Dermis blood vessel endothelial cell (primary cell): ENCODE measurements around the gene PTPN4. TPM values are rescaled to one million over a fixed set of nuclear protein-coding genes. Genes with fewer than 3 reads are reported as not detected.
A peak's percentile ranks its signal among the peaks of the same experiment; 100 is the strongest.

Experiments used
- DNase-seq: peaks from one replicate; pipeline ENCODE4 v3.0.0; 2010
- total RNA-seq: library from RNA; depleted of rRNA; stranded (reverse); fragments of >200 nt; gene quantifications from 2 replicates; pipeline ENCODE4 v1.2.3, GENCODE V29; 2014

PTPN4 gene
- 27.9 and 31.4 TPM in 2 replicates for total RNA-seq

GRCh38 chr2:119759451-119760236, at the start of gene PTPN4:
Gene PTPN4 (plus strand): TSS chr2:119759922. CDS start chr2:119809854, 49,932 bp downstream.
- peak; percentile 99 for DNase-seq

GRCh38 chr2:119710281-119710680, 49.4 kb upstream of the PTPN4 start:
- no peak for DNase-seq

GRCh38 chr2:119711352-119711751, 48.4 kb upstream of the PTPN4 start:
- DNase-seq, result no peak

- DNase-seq, result no peak
Measured at GRCh38 chr2:119712571-119712970, 47.2 kb upstream of the PTPN4 start.

- DNase-seq, result no peak
Measured at GRCh38 chr2:119713819-119714490, 45.8 kb upstream of the PTPN4 start.

GRCh38 chr2:119715409-119716283, 44.1 kb upstream of the PTPN4 start:
- no peak for DNase-seq

GRCh38 chr2:119716284-119716672, 43.4 kb upstream of the PTPN4 start:
- no peak for DNase-seq

GRCh38 chr2:119718501-119719260, 41.0 kb upstream of the PTPN4 start:
- DNase-seq, result no peak

GRCh38 chr2:119719261-119719627, 40.5 kb upstream of the PTPN4 start:
- DNase-seq, result no peak

- no peak for DNase-seq
Measured at GRCh38 chr2:119721043-119721442, 38.7 kb upstream of the PTPN4 start.

GRCh38 chr2:119721462-119721861, 38.3 kb upstream of the PTPN4 start:
- DNase-seq, result no peak

GRCh38 chr2:119721904-119722303, 37.8 kb upstream of the PTPN4 start:
- DNase-seq, result no peak

- DNase-seq, result no peak
Measured at GRCh38 chr2:119723186-119723585, 36.5 kb upstream of the PTPN4 start.

- no peak for DNase-seq
Measured at GRCh38 chr2:119723784-119724467, 35.8 kb upstream of the PTPN4 start.

- DNase-seq, result no peak
Measured at GRCh38 chr2:119724656-119725485, 34.9 kb upstream of the PTPN4 start.

- DNase-seq, result no peak
Measured at GRCh38 chr2:119727493-119727892, 32.2 kb upstream of the PTPN4 start.

GRCh38 chr2:119728421-119728820, 31.3 kb upstream of the PTPN4 start:
- no peak for DNase-seq

GRCh38 chr2:119730671-119731177, 29.0 kb upstream of the PTPN4 start:
- DNase-seq, result no peak

GRCh38 chr2:119731983-119732382, 27.7 kb upstream of the PTPN4 start:
- DNase-seq, result no peak

GRCh38 chr2:119732601-119733164, 27.0 kb upstream of the PTPN4 start:
- no peak for DNase-seq
